HCT116 (cell line): ENCODE measurements around the gene BTBD3.

Experiments used
- EZH2 ChIP-seq: fragments of 200-600 bp; sonication (generic); IDR thresholded peaks from 2 replicates; pipeline ENCODE4 v1.6.1; 2017; ENCODE audit warnings: antibody characterized with exemption, mixed run types
- POLR2AphosphoS5 ChIP-seq: IDR thresholded peaks from 2 replicates; pipeline ENCODE4 v1.6.1; 2011; ENCODE audit warnings: mild to moderate bottlenecking, low read depth, low read length, moderate library complexity
- SP1 ChIP-seq: IDR thresholded peaks from 2 replicates; pipeline ENCODE4 v1.6.1; 2012; ENCODE audit warnings: low read depth
- YY1 ChIP-seq: IDR thresholded peaks from 2 replicates; pipeline ENCODE4 v1.6.1; 2011; ENCODE audit warnings: low read length, low read depth, moderate library complexity, mild to moderate bottlenecking; ENCODE audit not compliant: insufficient replicate concordance; ENCODE audit errors: extremely low read depth
- TF ChIP-seq, protein P1 (sequence below), 3 experiments: fragments of 200-600 bp in 1 of 3; sonication (generic) in 1 of 3; IDR thresholded peaks in 2 of 3; conservative IDR thresholded peaks in 1 of 3; 2 replicates each; pipeline ENCODE4 v1.5.1; 2012 to 2017; ENCODE audit warnings: low read depth in 2 of 3, low read length in 2 of 3, antibody characterized with exemption in 1 of 3, borderline replicate concordance in 1 of 3, control low read depth in 1 of 3, mild to moderate bottlenecking in 1 of 3, mixed read lengths in 1 of 3, mixed run types in 1 of 3, moderate library complexity in 1 of 3; ENCODE audit not compliant: insufficient read depth in 1 of 3
- TF ChIP-seq, protein P2 (sequence below): IDR thresholded peaks from 2 replicates; pipeline ENCODE4 v1.6.1; 2012
- TF ChIP-seq, protein P3 (sequence below): IDR thresholded peaks from 2 replicates; pipeline ENCODE4 v1.6.1; 2012; ENCODE audit warnings: low read depth

DNA sequence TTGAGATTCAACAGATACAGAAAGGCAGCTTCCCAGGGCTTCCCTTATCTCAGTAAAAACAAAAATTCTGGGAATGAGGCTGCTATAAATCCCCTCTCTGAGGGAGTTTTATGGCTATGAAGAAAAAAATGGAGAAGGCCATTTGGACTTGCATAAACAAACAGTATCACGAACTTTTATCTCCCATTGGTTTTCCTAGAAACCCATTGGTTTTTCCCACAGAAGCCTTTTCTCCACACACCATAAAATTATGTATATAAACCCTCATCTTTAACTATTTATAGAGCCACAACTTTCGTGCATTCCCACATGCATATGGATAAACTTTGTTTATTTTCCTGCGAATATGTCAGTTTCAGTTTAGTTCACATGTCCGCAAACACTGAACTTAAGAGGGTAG lies 36.2 kb upstream of the BTBD3 start:
- TF ChIP-seq SP1 (no peak), EZH2 (no peak), YY1 (no peak), POLR2AphosphoS5 (no peak)
- TF ChIP-seq, protein P1, sequence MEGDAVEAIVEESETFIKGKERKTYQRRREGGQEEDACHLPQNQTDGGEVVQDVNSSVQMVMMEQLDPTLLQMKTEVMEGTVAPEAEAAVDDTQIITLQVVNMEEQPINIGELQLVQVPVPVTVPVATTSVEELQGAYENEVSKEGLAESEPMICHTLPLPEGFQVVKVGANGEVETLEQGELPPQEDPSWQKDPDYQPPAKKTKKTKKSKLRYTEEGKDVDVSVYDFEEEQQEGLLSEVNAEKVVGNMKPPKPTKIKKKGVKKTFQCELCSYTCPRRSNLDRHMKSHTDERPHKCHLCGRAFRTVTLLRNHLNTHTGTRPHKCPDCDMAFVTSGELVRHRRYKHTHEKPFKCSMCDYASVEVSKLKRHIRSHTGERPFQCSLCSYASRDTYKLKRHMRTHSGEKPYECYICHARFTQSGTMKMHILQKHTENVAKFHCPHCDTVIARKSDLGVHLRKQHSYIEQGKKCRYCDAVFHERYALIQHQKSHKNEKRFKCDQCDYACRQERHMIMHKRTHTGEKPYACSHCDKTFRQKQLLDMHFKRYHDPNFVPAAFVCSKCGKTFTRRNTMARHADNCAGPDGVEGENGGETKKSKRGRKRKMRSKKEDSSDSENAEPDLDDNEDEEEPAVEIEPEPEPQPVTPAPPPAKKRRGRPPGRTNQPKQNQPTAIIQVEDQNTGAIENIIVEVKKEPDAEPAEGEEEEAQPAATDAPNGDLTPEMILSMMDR (IDR thresholded peaks at IDR 0.05 in 2 of 3, conservative IDR thresholded peaks at IDR 0.05 in 1 of 3; ENCODE audit: borderline replicate concordance in 1 of 3, insufficient read depth in 1 of 3, low read depth in 2 of 3, low read length in 2 of 3) = no peak
- TF ChIP-seq, protein P2, sequence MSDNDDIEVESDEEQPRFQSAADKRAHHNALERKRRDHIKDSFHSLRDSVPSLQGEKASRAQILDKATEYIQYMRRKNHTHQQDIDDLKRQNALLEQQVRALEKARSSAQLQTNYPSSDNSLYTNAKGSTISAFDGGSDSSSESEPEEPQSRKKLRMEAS = no peak
- TF ChIP-seq, protein P3, sequence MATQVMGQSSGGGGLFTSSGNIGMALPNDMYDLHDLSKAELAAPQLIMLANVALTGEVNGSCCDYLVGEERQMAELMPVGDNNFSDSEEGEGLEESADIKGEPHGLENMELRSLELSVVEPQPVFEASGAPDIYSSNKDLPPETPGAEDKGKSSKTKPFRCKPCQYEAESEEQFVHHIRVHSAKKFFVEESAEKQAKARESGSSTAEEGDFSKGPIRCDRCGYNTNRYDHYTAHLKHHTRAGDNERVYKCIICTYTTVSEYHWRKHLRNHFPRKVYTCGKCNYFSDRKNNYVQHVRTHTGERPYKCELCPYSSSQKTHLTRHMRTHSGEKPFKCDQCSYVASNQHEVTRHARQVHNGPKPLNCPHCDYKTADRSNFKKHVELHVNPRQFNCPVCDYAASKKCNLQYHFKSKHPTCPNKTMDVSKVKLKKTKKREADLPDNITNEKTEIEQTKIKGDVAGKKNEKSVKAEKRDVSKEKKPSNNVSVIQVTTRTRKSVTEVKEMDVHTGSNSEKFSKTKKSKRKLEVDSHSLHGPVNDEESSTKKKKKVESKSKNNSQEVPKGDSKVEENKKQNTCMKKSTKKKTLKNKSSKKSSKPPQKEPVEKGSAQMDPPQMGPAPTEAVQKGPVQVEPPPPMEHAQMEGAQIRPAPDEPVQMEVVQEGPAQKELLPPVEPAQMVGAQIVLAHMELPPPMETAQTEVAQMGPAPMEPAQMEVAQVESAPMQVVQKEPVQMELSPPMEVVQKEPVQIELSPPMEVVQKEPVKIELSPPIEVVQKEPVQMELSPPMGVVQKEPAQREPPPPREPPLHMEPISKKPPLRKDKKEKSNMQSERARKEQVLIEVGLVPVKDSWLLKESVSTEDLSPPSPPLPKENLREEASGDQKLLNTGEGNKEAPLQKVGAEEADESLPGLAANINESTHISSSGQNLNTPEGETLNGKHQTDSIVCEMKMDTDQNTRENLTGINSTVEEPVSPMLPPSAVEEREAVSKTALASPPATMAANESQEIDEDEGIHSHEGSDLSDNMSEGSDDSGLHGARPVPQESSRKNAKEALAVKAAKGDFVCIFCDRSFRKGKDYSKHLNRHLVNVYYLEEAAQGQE = no peak
